Measurements from ENCODE around the gene SRP14.
"Not testable (repeated sequence)": the region's sequence is repeated elsewhere in the genome, so short reads cannot be mapped to it uniquely, and the experiment has no call there.

Gene SRP14

DNA sequence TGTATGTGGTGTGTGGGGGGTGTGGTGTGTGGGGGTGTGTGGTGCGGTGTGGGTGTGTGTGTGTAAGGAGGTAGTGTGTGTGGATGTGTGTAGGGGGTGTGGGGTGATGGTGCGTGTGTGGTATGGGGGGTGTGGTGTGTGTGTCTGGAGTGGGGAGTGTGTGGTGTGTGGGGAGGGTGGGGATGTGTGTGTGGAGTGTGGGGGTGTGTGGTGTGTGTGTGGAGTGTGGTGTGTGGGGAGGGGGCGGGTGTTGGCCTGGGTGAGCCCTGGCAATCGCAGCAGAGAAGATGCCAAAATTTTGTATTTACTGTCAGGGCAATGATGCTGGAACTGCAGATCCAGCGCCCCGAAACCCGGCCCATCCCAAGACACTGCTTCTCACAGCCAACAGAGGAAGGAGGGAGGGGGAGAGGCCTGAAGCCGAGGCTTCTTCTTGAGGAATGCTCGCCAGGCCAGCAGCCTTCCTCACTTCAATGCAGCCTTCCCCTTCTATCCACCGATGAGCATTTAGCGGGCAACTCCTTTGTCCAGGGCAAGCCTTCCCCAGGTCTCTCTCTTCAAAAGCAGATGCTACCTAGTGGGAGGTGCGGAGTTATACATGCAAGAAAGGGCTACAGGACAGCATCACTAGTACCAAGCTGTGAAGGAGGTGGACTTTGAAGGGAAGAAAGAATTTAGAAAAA is 11.9 kb upstream of the SRP14 start:
- no peak for DNase-seq (ENCODE audit: low read depth)

DNA sequence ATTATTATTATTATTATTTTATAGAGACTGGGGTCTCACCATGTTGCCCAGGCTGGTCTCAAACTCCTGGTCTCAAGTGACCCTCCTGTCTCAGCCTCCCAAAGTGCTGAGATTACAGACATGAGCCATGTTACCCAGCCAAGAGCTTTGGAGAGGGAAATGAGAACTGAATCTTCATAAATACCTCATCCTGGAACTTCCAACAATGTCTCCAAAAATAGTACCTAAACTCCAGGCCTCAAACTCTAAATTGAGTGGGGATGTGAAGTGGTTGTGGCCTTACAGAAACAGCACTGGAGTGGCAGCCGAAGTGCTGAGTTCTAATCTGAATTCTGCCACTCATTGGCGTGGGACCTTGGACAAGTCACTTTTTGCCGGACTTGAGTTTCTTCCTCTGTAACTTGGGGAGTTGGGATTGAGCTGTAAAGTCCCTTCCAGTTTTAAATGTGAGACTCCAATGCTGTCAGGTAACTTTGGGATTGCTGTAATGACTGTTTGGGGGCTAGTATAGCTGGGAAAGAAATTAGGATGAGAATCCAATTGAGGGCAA is 10.0 kb upstream of the SRP14 start:
- no peak for DNase-seq (ENCODE audit: low read depth)

DNA sequence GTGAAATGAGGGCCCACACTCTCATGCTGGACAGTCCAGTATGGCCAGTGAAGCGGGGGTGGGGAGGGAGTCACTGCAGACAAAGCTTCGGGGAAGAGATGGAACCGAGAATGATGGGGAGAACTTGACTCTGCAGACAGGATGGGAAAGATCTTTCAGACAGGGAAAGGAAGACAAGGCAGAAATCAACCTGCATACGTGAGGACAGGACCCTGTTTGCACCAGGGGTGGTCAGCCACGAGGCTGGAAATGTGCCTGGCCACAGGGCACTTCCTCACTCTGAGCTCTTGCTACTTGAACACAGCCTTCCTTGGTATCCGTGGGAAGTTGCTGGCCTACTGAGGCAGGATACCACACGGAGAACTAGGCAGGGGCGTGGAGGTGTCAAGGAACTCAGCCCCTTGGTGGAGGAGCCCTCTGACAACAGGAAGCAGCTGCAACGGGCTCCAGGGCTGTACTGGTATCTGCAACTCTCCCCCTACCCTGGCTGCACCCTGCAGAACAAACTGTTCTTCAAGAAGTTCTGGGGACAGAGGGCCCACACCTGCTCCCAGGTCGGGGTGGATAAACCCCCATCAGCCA is 9.3 kb upstream of the SRP14 start:
- no peak for DNase-seq (ENCODE audit: low read depth)

DNA sequence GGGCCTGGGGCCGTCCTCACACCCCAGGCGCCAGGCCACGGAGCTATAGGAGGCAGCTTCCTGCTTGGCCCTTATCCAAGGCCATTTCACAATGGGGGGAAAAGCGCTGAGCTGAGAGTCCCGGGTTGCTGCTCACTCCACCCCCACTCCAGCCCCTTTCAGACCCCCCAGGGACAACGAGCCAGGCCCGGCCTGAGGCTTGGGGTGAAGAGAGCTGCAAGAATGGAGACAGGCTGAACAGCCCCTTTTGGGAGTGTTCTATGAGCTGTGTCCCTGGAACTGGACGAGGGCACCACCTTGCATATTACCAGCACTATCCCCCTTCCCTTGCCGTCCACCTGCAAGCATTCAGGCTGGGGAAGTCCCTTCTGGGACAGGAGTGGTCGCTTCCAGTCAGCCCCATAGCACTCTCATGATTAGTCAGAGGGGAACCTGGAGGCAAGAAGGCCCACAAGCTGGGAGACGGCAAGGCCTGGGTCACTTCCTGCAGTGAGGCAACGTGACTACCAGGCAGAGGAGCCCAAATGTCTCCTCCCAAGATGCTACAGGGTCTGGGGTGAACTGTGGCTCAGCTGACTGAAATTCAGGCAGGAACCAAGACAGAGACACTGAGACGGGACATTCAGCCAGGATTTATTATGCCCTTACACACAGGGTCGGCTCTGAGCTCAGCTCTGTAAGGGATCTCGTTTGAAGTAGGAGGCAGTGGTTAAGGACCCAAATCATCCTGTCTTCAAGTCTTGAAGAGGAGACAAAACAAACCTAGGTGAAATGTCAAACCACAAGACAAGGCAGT is 8.6 kb upstream of the SRP14 start:
- DNase-seq (ENCODE audit: low read depth) = no peak

DNA sequence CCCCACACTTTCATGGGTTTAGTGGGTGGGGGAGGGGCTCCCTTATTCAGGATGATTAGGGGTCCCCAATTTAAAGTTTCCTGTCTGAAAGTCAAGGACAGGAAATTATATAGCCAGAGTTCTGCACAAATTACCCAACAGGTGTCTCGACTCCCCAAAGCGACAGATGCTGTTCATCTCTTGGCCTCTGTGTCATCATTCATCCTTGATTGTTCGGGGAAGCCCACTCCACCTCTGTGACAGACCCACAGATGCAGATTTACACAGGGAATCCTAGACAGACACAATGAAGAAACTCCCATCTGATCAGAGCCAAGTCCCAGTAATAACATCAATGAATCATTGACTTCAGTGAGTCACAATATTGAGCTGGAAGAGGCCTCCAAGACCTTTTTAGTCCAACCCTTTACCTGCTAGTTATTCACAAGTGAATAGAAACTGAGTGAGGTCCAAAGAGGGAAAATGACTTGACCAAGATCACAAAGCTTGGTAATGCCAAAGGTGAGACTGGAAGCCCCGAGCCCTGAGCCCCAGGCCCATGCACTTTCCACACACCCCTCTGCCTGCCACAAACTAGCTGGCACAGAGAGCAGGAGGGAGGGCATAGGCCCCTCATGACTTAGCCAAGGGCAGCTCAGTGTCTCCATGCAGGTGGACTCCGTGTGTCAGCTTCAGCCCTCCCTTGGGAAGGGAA is 7.9 kb upstream of the SRP14 start:
- DNase-seq (ENCODE audit: low read depth) = no peak

DNA sequence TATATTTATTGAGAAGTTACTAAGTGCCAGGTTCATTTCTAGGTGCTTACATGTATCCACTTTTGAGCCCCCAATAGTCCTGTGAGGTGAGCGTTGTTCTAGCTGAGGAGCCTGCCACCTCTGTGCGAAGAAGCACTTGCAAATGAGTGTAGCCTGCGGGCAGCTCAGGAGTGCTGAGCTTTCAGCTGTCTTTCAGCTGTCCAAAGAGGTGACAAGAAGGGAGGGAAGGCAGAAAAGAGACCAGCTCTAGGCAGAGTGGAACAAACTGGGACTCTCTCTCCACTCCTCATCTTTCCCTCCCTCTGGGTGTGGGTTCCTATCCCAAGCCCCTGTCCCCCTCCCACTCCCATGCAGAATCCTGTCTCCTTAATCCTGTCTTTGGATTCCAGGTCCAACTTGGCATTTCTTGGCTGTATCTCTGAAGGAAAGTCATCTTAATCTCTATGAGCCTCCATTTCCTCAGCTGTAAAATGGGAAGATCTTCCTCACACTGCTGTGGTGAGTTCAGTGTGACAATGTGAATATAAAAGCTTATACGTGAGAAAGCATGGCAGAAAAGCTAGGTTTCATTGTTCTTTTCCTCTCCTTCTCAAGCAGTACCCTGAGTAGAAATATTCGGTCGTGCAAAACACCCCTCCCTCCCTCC is 6.7 kb upstream of the SRP14 start:
- no peak for DNase-seq (ENCODE audit: low read depth)

DNA sequence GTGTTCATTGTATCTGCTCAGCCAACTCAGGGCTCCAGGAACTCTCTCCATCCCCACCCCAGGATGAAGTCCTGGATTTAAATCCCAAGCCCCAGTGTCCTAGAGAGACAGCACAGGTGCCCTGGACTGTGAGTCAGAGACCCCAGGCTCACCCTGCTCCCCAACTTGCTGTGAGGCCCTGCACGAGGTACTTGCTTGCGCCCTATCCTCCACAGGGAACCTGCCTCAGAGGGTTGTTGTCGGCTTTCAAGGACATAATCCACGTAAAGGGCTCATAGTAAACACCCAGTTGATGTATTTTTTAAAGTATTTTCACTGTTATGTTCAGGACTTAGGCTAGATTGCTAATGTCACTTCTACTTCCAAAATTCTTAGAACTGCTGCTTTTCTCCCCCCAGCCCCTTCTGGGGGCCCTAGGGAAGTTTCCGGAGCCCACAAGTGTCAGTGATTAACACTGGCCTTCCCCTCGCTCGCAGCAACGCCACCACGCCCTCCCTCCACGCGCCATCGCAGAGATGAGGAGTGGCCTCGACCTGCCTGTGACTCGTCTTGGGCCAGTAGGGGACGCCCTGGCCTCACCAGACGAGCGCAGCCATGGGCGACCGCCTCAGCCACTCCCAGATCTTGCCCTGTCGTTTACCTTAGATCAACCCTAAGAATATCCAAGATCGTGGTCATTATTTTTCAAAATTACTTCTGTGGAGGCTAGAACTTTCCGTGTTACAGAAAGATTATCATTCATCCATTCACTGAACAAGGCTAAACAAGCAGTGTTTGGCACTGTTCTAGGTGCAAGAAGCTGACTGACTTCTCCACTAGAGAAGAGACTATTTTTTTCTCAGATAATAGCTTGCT is 6.0 kb upstream of the SRP14 start:
- DNase-seq (ENCODE audit: low read depth) = no peak

DNA sequence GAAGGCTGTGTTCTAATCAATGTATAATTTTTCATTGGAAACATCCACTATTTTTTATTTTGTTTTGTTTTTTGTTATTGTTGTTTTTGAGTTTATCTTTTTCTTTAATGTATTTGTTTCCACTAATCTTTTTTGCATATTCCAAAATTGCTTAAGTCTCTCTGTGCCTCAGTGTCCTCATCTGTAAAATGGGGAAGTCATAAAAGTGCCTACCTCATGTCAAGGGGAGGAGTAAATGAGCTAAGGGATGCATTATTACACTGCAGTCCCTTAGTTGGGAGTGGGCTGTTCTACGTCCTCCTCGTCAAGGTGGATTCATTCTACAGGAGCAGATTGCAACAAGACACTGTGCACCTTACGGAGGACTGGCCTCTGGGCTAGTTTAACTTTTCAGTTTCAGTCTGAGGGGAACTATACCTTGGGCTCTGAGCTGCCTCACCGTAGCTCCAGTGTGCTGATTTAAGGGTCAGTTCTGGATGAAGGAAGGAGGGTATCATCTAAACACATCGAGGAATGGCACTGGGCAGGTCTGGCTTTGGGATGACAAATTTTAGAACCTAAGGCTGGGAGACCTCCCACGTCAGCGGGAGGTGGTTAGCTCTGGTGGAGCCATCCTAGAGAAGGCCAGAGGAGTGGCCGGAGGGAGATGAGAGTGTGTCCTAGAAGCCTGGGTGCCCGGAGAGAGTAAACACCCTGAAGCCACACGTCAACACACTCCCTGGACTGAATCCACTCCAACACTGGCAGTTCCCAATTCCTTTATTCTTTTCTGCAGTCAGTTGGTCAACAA is 5.1 kb upstream of the SRP14 start:
- no peak for DNase-seq (ENCODE audit: low read depth)

DNA sequence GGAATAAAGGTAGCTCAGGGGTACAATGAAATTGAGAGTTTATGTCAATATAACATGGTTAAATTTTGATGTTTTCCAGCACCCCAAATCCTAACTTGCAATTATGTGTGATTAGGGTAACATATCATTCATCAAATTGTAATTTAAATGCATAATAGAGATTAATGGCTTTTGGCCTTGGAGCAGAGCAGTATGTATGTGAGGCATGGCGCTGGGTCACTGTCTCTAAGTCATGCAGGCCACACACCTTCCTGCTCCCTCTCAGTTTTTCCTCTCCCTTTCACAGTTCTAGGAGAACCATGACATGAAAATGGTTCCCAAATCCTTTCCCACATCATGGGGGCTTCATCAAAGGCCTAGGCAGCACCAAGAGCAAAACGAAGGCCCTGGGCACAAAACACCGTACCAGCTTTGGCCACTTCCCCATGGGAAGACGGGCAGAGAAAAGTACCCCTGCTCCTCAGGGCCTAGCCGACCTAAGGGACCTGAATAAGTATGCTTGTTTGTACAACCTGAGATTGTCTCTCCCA is 3.9 kb upstream of the SRP14 start:
- no peak for DNase-seq (ENCODE audit: low read depth)

DNA sequence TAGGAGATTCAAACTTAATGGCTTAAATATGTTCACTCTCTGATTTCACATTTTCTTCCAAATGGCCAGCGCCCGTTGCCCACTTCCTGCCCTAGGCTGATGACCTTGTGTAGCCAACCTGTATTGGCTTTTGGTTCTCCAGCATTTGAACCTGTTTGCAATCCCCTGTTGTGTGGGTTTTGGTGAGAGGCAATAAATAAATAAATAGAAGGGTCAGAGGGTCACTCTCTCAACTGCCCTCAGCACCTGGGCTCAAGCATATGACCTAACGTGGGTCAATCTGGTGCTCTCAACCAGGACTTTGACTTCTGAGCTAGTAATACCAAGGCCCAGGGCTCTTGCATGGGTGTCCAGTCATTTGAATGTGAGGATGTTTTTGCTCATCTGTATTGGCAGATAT is 1.8 kb upstream of the SRP14 start:
- DNase-seq (ENCODE audit: low read depth) = no peak

DNA sequence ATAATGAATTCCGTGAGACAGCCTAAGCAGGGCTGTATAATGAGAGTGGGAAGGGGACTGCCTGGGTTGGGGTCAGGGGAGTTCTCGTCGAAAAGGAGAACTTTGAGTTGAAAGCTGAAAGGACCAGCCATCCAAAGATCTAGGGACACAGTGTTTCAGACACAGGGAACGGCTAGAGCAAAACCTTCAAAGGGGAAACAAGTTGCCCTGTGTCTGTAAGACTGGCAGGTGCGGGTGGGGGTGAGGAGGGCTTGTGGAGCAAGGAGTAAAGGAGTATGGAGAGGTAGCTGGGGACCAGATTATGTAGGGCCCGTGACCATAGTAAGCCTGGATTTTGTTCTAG is 1.3 kb upstream of the SRP14 start:
- no peak for DNase-seq (ENCODE audit: low read depth)

DNA sequence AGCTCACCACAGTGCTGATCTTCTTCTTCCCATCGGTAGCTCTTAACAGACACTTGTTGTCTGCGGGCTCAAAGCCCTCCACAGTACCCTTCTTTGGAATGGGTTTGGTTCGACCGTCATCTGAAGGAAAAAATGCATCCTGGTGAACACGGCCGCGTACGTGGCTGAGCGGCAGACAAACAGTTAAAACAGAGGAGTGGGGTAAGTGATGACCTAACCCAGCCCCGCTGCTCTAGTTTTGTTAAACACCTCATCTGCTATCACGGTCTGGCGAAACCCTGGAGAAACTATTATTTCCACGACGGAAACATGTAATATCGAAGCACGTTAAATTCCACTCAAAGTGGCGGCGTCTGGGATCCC is 725 bp downstream of the SRP14 start:
- no peak for DNase-seq (ENCODE audit: low read depth)

DNA sequence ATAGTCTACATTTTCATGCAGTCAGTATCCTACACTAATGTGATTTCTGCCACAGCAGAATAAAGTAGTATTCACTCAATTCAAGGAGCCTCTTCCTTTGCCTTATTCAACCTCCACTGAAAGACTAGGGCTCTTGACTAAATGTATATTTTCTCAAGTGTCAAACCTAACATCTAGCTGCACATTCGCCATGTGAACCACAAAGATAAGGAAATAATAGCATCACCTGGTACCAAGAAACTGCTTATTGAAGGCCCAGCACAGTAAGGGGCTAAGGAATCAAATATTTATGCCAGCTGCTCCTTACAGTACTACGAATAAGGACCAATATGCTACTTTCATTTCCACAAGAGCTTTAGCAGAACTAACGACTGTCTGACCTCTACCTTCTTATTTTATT is 1.3 kb downstream of the SRP14 start:
- no peak for DNase-seq (ENCODE audit: low read depth)

DNA sequence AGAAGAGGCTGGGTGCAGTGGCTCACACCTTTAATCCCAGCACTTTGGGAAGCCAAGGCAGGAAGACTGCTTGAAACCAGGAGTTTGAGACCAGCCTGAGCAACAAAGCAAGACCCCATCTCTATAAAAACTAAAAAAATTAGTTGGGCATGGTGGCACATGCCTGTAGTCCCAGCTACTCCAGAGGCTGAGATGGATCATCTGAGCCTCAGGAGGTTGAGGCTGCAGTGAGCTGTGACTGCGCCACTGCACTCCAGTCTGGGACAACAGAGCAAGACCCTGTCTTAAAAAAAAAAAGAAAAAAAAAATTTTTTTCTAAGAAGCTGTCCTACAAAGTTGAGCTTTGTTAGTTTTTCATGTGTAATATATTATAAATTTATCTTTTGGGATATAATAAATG is 3.8 kb downstream of the SRP14 start:
- DNase-seq (ENCODE audit: low read depth) = not testable (repeated sequence)

DNA sequence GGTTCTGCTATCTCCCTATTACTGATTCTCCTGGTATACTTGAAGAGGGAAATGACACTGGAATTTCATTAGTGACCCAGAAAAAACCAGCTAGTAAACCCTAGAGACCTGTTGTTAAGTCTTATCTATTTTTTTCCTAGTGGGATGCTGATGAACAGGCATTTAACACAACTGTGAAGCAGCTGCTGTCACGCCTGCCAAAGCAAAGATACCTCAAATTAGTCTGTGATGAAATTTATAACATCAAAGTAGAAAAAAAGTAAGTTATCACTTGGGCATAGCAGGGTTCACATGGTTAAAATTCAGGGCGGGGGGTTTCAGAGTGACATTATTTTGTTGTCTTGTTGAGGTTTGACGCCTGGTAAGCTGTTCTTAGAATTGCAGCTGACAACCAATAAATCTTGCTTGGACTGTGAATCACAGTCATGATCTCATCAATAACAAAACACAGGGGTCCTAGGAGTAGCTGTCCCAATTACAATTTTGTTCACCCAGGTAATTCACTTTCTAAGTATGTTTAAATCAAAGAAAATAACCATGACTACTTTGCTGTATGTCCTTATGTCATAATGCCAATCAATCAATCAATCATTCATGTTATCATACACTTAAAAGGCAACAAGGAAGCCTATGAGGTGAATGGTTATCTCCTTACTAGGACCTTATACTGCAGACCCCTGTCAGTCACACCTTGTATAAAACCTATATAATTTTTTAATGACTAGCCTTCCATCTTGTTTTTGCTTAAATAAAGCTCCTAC is 4.6 kb downstream of the SRP14 start:
- DNase-seq (ENCODE audit: low read depth) = no peak

DNA sequence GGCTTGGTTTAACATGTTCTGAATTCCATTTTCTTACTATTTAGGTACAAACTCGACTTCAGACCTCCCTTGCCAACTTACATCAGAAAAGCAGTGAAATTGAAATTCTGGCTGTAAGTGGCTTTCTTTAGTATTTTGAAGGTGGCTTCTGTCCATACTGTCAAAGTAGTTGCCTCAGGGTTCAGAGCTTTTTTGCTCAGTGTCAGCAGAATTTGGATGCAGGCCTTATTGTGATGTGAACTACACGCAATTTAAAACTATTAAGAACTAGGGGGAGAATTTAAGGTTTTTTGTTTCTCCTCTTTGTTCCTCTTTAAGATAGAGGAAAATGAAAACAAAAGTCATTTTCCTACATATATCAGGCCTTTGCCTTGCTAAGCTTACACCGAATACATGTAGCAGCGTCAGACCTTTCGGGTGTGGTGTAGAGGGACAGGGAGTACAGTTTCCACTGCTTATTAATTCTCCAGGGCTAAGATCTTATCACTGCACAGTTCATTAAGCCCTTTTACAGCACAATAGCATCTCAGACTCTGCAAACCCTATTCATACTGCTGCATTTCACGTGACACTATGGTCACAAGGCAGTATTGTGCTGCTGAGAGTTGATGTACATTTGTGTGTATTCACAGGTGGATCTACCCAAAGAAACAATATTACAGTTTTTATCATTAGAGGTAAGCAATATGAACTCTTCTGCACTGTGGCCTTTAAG is 6.7 kb downstream of the SRP14 start:
- no peak for DNase-seq (ENCODE audit: low read depth)

DNA sequence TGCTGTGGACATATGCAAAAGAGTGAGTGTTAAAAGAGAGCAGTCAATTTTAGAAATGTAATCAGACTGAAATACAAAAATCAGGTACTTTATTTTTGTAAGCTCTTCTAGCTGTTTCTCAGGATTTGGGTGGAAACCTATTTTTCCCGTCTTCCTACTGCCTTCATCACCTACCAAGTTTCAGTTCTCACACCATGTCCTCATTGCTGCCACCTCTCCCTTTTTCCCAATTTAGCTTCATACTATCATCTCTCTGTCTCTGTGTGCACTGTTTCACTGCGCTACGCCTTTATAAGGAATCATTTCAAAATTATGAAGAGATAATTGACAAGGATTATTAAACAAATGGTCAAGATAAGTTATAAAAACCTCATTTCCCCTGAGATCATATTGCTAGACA is 7.7 kb downstream of the SRP14 start:
- DNase-seq (ENCODE audit: low read depth) = no peak

DNA sequence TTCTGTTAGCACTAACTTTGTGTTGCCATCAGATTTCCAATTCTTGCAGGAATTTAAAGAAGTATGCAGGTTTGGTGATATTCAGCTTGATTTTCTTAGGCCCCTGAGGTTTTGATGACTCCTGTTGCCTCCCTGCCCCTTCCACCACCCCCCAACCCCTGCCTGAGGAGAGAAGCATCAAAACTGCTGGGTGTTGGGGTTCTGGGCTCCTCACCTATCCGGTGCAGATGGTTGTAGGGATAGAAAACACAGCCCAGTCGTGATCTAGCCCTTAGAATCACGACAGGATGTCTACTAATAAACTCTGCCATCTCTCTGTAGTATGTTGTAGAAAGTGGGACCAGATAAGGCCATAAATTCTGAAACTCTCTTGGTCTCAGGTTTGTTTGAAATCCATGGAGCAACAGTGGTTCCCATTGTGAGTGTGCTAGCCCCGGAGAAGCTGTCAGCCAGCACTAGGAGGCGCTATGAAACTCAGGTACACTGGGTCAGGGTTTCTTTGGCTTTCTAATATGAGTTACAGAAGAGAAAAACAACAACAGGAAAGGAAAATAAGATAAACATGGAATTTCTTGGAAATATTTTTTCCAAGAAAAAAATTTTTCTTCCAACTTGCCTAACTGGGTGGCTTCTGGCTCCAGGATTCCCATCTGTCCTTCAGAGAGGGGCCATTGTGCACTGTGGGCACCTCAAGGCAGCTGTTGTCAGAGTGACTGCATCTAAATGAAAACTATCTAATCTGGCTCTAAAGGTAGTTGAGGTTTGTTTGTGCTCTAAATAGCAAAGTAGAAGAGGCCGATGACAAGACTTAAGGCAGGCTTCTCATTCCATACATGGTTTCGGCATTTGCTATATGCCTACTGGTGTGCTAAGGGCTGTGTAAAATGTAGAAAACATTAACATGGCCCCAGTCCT is 8.7 kb downstream of the SRP14 start:
- no peak for DNase-seq (ENCODE audit: low read depth)
